ENCODE measurements around the gene ZFAND3. TPM values are rescaled to one million over a fixed set of nuclear protein-coding genes. Genes with fewer than 3 reads are reported as not detected.

Gene ZFAND3
- polyA plus RNA-seq, 3 donors = 11.5 to 21.1 (median 11.7) TPM

DNA sequence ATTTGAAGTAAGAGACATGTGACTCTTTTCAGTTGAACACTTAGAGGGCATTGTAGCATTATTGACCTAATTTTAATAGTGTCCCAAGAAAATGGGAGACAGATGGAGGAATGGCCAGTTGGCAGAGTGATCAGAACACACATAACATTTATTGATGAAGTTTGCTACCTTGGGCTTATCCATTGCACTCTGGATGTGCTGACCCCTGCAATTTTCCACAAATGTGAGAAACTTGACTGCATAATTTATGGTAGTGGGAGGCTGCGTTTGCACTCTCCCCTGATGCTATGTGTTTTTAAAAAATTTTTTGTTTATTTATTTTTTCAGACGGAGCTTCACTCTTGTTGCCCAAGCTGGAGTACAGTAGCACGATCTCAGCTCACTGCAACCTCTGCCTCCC, 95.9 kb downstream of the ZFAND3 start:
- no peak overlapping the region for H2AFZ ChIP-seq (ENCODE audit: insufficient read depth, low read depth, low read length, poor library complexity, severe bottlenecking)
- no peaks in the 10 kb centered on the region for H3K27me3 Mint-ChIP-seq (ENCODE audit: low read depth in 3 of 3)
- peaks cover 100% of the 10 kb centered on the region for H4K20me1 ChIP-seq (ENCODE audit: insufficient read depth, low read length)
- H3K4me2 ChIP-seq (replicated peaks; ENCODE audit: extremely low read depth, low read length, poor library complexity, severe bottlenecking) = no peak overlapping the region
- TF ChIP-seq, protein P1, sequence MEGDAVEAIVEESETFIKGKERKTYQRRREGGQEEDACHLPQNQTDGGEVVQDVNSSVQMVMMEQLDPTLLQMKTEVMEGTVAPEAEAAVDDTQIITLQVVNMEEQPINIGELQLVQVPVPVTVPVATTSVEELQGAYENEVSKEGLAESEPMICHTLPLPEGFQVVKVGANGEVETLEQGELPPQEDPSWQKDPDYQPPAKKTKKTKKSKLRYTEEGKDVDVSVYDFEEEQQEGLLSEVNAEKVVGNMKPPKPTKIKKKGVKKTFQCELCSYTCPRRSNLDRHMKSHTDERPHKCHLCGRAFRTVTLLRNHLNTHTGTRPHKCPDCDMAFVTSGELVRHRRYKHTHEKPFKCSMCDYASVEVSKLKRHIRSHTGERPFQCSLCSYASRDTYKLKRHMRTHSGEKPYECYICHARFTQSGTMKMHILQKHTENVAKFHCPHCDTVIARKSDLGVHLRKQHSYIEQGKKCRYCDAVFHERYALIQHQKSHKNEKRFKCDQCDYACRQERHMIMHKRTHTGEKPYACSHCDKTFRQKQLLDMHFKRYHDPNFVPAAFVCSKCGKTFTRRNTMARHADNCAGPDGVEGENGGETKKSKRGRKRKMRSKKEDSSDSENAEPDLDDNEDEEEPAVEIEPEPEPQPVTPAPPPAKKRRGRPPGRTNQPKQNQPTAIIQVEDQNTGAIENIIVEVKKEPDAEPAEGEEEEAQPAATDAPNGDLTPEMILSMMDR (IDR thresholded peaks at IDR 0.05) = no peak
- no peak overlapping the region for H3K4me3 ChIP-seq (replicated peaks in 1 of 3; ENCODE audit: low read depth in 2 of 3, low read length in 3 of 3)
- peaks cover 4 to 23% of the 10 kb centered on the region in 2 donors for H3K36me3 ChIP-seq (replicated peaks in 1 of 2; ENCODE audit: control insufficient read depth in 1 of 2, insufficient read depth in 2 of 2, low read length in 2 of 2)
- peaks cover 98% of the 10 kb centered on the region for H3K79me2 ChIP-seq (ENCODE audit: insufficient read depth, low read length)
- H3K36me3 Mint-ChIP-seq = peaks cover 21 to 41% of the 10 kb centered on the region in 2 donors
- H3K4me1 Mint-ChIP-seq = peaks cover 3% of the 10 kb centered on the region
- DNase-seq = no peak
- no peak overlapping the region for H3K27ac Mint-ChIP-seq
- WGBS (ENCODE audit: insufficient coverage) = 100% methylated on average over 2 of the region's 3 CpGs
- H3K4me1 ChIP-seq (ENCODE audit: control insufficient read depth in 1 of 2, insufficient read depth in 2 of 2, low read length in 2 of 2) = no peaks in the 10 kb centered on the region
- H3K4me3 Mint-ChIP-seq = no peak overlapping the region
- H3K9ac ChIP-seq (ENCODE audit: insufficient read depth, low read length, poor library complexity, severe bottlenecking) = no peak overlapping the region
- no peaks in the 10 kb centered on the region for H3K9me3 Mint-ChIP-seq
- no peaks in the 10 kb centered on the region for H3K27me3 ChIP-seq (ENCODE audit: control insufficient read depth in 2 of 2, insufficient read depth in 2 of 2, low read length in 2 of 2)
- intact Hi-C loops (cut with micrococcal nuclease) = no loop called here
- H3K9me3 ChIP-seq (replicated peaks in 1 of 2; ENCODE audit: control insufficient read depth in 1 of 2, insufficient read depth in 1 of 2, low read length in 2 of 2) = no peaks in the 10 kb centered on the region
- H3K27ac ChIP-seq (ENCODE audit: low read depth in 1 of 2, low read length in 2 of 2) = no peak overlapping the region

DNA sequence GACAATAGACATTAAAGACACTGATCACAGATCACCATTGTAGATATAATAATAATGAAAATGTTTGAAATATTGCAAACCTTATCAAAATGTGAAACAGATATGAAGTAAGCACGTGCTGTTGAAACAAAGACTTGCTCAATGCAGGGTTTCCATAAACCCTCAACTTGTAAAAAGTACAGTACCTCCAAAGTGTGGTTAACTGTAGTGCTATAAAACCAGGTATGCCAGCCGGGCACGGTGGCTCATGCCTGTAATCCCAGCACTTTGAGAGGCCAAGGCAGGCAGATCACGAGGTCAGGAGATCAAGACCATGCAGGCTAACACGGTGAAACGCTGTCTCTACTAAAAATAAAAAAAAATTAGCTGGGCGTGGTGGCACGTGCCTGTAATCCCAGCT, 96.6 kb downstream of the ZFAND3 start:
- Mint-ChIP-seq H3K27ac (no peak overlapping the region), H3K9me3 (no peaks in the 10 kb centered on the region), H3K4me3 (no peak overlapping the region), H3K27me3 (ENCODE audit: low read depth in 3 of 3) (no peaks in the 10 kb centered on the region), H3K4me1 (peaks cover 7% of the 10 kb centered on the region), H3K36me3 (peaks cover 18 to 39% of the 10 kb centered on the region in 2 donors)
- no peaks in the 10 kb centered on the region for H3K9me3 ChIP-seq (replicated peaks in 1 of 2; ENCODE audit: control insufficient read depth in 1 of 2, insufficient read depth in 1 of 2, low read length in 2 of 2)
- no peaks in the 10 kb centered on the region for H3K4me1 ChIP-seq (ENCODE audit: control insufficient read depth in 1 of 2, insufficient read depth in 2 of 2, low read length in 2 of 2)
- H3K27ac ChIP-seq (ENCODE audit: low read depth in 1 of 2, low read length in 2 of 2) = no peak overlapping the region
- no peak overlapping the region for H3K4me3 ChIP-seq (replicated peaks in 1 of 3; ENCODE audit: low read depth in 2 of 3, low read length in 3 of 3)
- H3K79me2 ChIP-seq (ENCODE audit: insufficient read depth, low read length) = peaks cover 98% of the 10 kb centered on the region
- no peak overlapping the region for H2AFZ ChIP-seq (ENCODE audit: insufficient read depth, low read depth, low read length, poor library complexity, severe bottlenecking)
- no peak overlapping the region for H3K4me2 ChIP-seq (replicated peaks; ENCODE audit: extremely low read depth, low read length, poor library complexity, severe bottlenecking)
- H4K20me1 ChIP-seq (ENCODE audit: insufficient read depth, low read length) = peaks cover 100% of the 10 kb centered on the region
- 91% methylated on average over 3 of the region's 8 CpGs for WGBS (ENCODE audit: insufficient coverage)
- no peak overlapping the region for H3K9ac ChIP-seq (ENCODE audit: insufficient read depth, low read length, poor library complexity, severe bottlenecking)
- no peak for DNase-seq
- TF ChIP-seq, protein P1 (IDR thresholded peaks at IDR 0.05) = no peak
- intact Hi-C loops (cut with micrococcal nuclease) = no loop called here
- H3K27me3 ChIP-seq (ENCODE audit: control insufficient read depth in 2 of 2, insufficient read depth in 2 of 2, low read length in 2 of 2) = no peaks in the 10 kb centered on the region
- peaks cover 4 to 23% of the 10 kb centered on the region in 2 donors for H3K36me3 ChIP-seq (replicated peaks in 1 of 2; ENCODE audit: control insufficient read depth in 1 of 2, insufficient read depth in 2 of 2, low read length in 2 of 2)

Measured in CD14-positive monocyte (primary cell).